Thyroid gland (tissue), 4 donors: ENCODE results near the gene USP34.

Experiments
- CTCF ChIP-seq, 6 experiments: fragments of 200-600 bp in 3 of 6; fragments of 450-650 bp in 3 of 6; sonication (generic) in 3 of 6; IDR thresholded peaks; one replicate each; pipeline ENCODE4 v1.5.1; 2016 to 2019; ENCODE audit warnings: antibody characterized with exemption in 6 of 6, mild to moderate bottlenecking in 2 of 6, inconsistent platforms in 1 of 6, moderate library complexity in 1 of 6
- POLR2A ChIP-seq, 2 donors: fragments of 450-650 bp; IDR thresholded peaks; one replicate each; pipeline ENCODE4 v1.6.1; 2017; ENCODE audit warnings: antibody characterized with exemption in 2 of 2, mild to moderate bottlenecking in 2 of 2, moderate library complexity in 1 of 2

GRCh38 chr2:61420991-61421544 is 49.8 kb downstream of the USP34 start:
- no peak for TF ChIP-seq CTCF (IDR thresholded peaks at IDR 0.05)
- no peak for TF ChIP-seq POLR2A (IDR thresholded peaks at IDR 0.05)
